HUES64 (cell line): ENCODE measurements around the gene TRPV6.

Experiments used
- H3K27ac ChIP-seq: 2 replicates; pipeline ENCODE4 v1.7.0; 2013; ENCODE audit warnings: low read depth, low read length, inconsistent platforms
- H3K27me3 ChIP-seq: 2 replicates; pipeline ENCODE4 v1.6.1; 2013; ENCODE audit warnings: mild to moderate bottlenecking, low read length; ENCODE audit not compliant: insufficient read depth
- H3K36me3 ChIP-seq: 2 replicates; pipeline ENCODE4 v1.6.1; 2013; ENCODE audit warnings: mild to moderate bottlenecking, low read length; ENCODE audit not compliant: insufficient read depth
- H3K4me1 ChIP-seq: 2 replicates; pipeline ENCODE4 v1.6.1; 2013; ENCODE audit warnings: mild to moderate bottlenecking, low read length, moderate library complexity; ENCODE audit not compliant: insufficient read depth
- H3K4me3 ChIP-seq: 2 replicates; pipeline ENCODE4 v1.5.1; 2013; ENCODE audit warnings: mild to moderate bottlenecking, low read length, moderate library complexity
- H3K9ac ChIP-seq: 2 replicates; pipeline ENCODE4 v1.6.1; 2013; ENCODE audit warnings: mild to moderate bottlenecking, low read depth, low read length
- H3K9me3 ChIP-seq: 2 replicates; pipeline ENCODE4 v1.6.1; 2013; ENCODE audit warnings: low read depth, low read length; ENCODE audit not compliant: insufficient read depth
- WGBS: fragments of 150-250, 120-280 bp; methylation state at CpG from one replicate; pipeline ENCODE4 v1.1.7; 2013; ENCODE audit warnings: missing lambda C conversion rate; 5-methylcytosine and 5-hydroxymethylcytosine counted together

Gene TRPV6

GRCh38 chr7:142867398-142868187, 18.0 kb downstream of the TRPV6 start:
- WGBS = 90% methylated on average over 18 of the region's 18 CpGs
- no peak overlapping the region for H3K4me3 ChIP-seq
- no peak overlapping the region for H3K27ac ChIP-seq
- no peaks in the 10 kb centered on the region for H3K9me3 ChIP-seq
- H3K27me3 ChIP-seq = no peaks in the 10 kb centered on the region
- H3K36me3 ChIP-seq = 0 out of 2 replicates have a peak, but pooled peaks cover 4% of the 10 kb centered on the region
- peaks cover 3% of the 10 kb centered on the region; the same call in 1 of the 2 replicates for H3K4me1 ChIP-seq
- no peak overlapping the region for H3K9ac ChIP-seq

GRCh38 chr7:142867097-142867378, 18.5 kb downstream of the TRPV6 start:
- H3K27me3 ChIP-seq = no peaks in the 10 kb centered on the region
- H3K36me3 ChIP-seq = 0 out of 2 replicates have a peak, but pooled peaks cover 4% of the 10 kb centered on the region
- 87% methylated on average over 4 of the region's 4 CpGs for WGBS
- H3K27ac ChIP-seq = no peak overlapping the region
- H3K9me3 ChIP-seq = no peaks in the 10 kb centered on the region
- peaks cover 9% of the 10 kb centered on the region; the same call in 1 of the 2 replicates for H3K4me1 ChIP-seq
- H3K9ac ChIP-seq = no peak overlapping the region
- no peak overlapping the region for H3K4me3 ChIP-seq

GRCh38 chr7:142866361-142867096, 19.0 kb downstream of the TRPV6 start:
- H3K9ac ChIP-seq = no peak overlapping the region
- no peaks in the 10 kb centered on the region for H3K9me3 ChIP-seq
- H3K4me3 ChIP-seq = no peak overlapping the region
- 0 out of 2 replicates have a peak, but pooled peaks cover 4% of the 10 kb centered on the region for H3K36me3 ChIP-seq
- H3K27ac ChIP-seq = no peak overlapping the region
- peaks cover 14% of the 10 kb centered on the region for H3K4me1 ChIP-seq
- WGBS = 80% methylated on average over 18 of the region's 18 CpGs
- no peaks in the 10 kb centered on the region for H3K27me3 ChIP-seq

DNA sequence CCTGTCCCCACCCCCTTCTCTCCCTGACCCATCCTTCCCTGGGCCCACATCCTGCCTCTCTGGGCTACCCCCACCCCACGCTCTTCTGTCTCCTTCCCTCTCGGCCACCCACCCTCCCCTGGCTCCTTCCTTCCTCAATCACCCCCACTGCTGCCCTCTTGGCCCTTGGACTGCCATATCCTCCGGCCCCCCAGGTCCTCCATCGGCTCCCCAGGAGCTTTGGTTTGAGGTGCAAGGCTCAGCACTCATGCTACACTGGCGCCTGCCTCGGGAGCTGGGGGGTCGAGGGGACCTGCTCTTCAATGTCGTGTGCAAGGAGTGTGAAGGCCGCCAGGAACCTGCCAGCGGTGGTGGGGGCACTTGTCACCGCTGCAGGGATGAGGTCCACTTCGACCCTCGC, 19.8 kb downstream of the TRPV6 start:
- no peak overlapping the region for H3K27ac ChIP-seq
- H3K4me3 ChIP-seq = no peak overlapping the region
- no peaks in the 10 kb centered on the region for H3K9me3 ChIP-seq
- 86% methylated on average over 13 of the region's 13 CpGs for WGBS
- 0 out of 2 replicates have a peak, but pooled peaks cover 4% of the 10 kb centered on the region for H3K36me3 ChIP-seq
- H3K9ac ChIP-seq = no peak overlapping the region
- H3K4me1 ChIP-seq = peaks cover 15% of the 10 kb centered on the region
- no peaks in the 10 kb centered on the region for H3K27me3 ChIP-seq

DNA sequence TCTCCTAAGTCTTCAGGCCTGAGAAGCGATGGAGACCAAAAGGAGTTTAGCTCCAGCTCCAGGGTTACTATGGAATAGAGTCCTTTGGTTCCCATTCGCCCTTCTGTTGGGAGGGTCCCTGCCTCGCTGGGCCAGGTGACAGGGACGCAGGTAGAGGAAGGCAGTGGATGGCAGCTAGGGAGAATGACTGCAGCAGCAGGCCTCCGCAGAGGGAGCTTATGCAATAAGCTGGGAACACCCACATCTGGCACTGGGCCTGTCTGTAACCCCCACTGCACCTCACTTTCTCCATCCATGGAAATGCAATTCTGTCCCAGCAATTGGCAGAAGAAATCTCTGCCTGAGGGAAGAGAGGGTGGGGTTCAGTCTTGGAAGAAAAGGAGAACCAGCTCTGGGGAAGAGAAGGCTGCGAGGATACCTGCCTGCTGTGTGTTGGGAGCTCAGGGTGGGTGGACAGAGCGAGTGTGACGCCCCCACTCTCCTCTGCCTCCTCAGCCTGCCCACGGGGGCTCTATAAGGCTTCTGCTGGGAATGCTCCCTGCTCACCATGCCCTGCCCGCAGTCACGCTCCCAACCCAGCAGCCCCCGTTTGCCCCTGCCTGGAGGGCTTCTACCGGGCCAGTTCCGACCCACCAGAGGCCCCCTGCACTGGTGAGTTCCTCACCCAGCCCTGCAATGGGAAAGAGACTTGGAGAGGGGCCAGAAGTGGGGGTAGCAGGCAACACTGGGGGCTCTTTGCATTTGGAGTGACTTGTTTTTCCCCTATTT, 20.4 kb downstream of the TRPV6 start:
- Histone ChIP-seq H3K9ac (no peak overlapping the region), H3K36me3 (0 out of 2 replicates have a peak, but pooled peaks cover 4% of the 10 kb centered on the region), H3K27ac (no peak overlapping the region), H3K27me3 (no peaks in the 10 kb centered on the region), H3K4me3 (no peak overlapping the region), H3K9me3 (no peaks in the 10 kb centered on the region), H3K4me1 (peaks cover 15% of the 10 kb centered on the region)
- WGBS = 93% methylated on average over 14 of the region's 14 CpGs

GRCh38 chr7:142863891-142864685, 21.5 kb downstream of the TRPV6 start:
- WGBS = 94% methylated on average over 36 of the region's 37 CpGs

GRCh38 chr7:142862786-142863400, 22.7 kb downstream of the TRPV6 start:
- Histone ChIP-seq H3K9me3 (no peaks in the 10 kb centered on the region), H3K4me3 (no peak overlapping the region), H3K27ac (no peak overlapping the region), H3K9ac (no peak overlapping the region), H3K36me3 (no peaks in the 10 kb centered on the region), H3K4me1 (peaks cover 15% of the 10 kb centered on the region), H3K27me3 (no peaks in the 10 kb centered on the region)
- 93% methylated on average over 7 of the region's 7 CpGs for WGBS

More at GRCh38 chr7:142863891-142864685, 21.5 kb downstream of the TRPV6 start:
- H3K36me3 ChIP-seq = no peaks in the 10 kb centered on the region
- H3K27me3 ChIP-seq = no peaks in the 10 kb centered on the region
- no peak overlapping the region for H3K4me3 ChIP-seq
- H3K9me3 ChIP-seq = no peaks in the 10 kb centered on the region
- peaks cover 15% of the 10 kb centered on the region for H3K4me1 ChIP-seq
- no peak overlapping the region for H3K27ac ChIP-seq
- no peak overlapping the region for H3K9ac ChIP-seq

- no peaks in the 10 kb centered on the region for H3K27me3 ChIP-seq
- 56% methylated on average over 2 of the region's 4 CpGs for WGBS
- H3K4me1 ChIP-seq = peaks cover 15% of the 10 kb centered on the region
- no peak overlapping the region for H3K27ac ChIP-seq
- H3K9ac ChIP-seq = no peak overlapping the region
- H3K9me3 ChIP-seq = no peaks in the 10 kb centered on the region
- H3K4me3 ChIP-seq = no peak overlapping the region
- no peaks in the 10 kb centered on the region for H3K36me3 ChIP-seq
Measured at GRCh38 chr7:142862351-142862750, 23.2 kb downstream of the TRPV6 start.

DNA sequence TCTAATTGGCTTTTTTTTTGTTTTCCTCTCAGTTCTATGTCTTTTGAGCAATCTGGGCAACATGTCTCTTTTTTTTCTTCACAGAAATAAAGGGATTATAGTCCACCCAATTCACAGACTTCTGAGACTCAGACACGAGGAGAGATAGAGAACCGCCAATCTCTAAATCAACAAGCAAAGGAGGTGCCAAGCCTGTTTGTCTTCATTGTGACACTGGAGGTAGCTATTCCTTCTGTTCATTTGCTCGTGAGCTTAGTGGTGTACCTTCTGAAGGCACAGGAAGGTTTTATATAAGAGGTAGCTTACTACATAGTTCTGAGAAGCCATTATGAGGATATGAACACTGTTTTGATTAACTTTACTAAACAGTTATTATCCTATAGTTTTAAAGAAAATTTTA, 24.6 kb downstream of the TRPV6 start:
- H3K36me3 ChIP-seq = no peaks in the 10 kb centered on the region
- no peaks in the 10 kb centered on the region for H3K9me3 ChIP-seq
- H3K27me3 ChIP-seq = peaks cover 11% of the 10 kb centered on the region
- no peak overlapping the region for H3K27ac ChIP-seq
- H3K4me3 ChIP-seq = no peak overlapping the region
- 74% methylated on average over 3 of the region's 3 CpGs for WGBS
- peaks cover 15% of the 10 kb centered on the region for H3K4me1 ChIP-seq
- H3K9ac ChIP-seq = no peak overlapping the region

- no peak overlapping the region for H3K9ac ChIP-seq
- no peaks in the 10 kb centered on the region for H3K36me3 ChIP-seq
- H3K4me3 ChIP-seq = no peak overlapping the region
- WGBS = 91% methylated on average over 5 of the region's 5 CpGs
- H3K27me3 ChIP-seq = peaks cover 22% of the 10 kb centered on the region
- peaks cover 20% of the 10 kb centered on the region for H3K4me1 ChIP-seq
- H3K27ac ChIP-seq = no peak overlapping the region
- no peaks in the 10 kb centered on the region for H3K9me3 ChIP-seq
Measured at GRCh38 chr7:142859829-142860228, 25.7 kb downstream of the TRPV6 start.
